ENCODE data around the gene SIX4. TPM values are rescaled to one million over a fixed set of nuclear protein-coding genes. Genes with fewer than 3 reads are reported as not detected.

SIX4 gene
- polyA plus RNA-seq, 1 donor (not counting 4 experiments of a cell fraction or from before 2014, with no cell fraction given) = 4.5 TPM

- DNase-seq (ENCODE audit: low read depth, low spot score) (no peak), FAIRE-seq (no peak)
- no peaks in the 10 kb centered on the region for H4K20me1 ChIP-seq (ENCODE audit: control insufficient read depth, extremely low read depth, insufficient read depth, low read length)
- H3K9me1 ChIP-seq (ENCODE audit: control insufficient read depth, extremely low read depth, insufficient read depth, low read length) = no peaks in the 10 kb centered on the region
- H3K4me3 ChIP-seq (ENCODE audit: control insufficient read depth in 2 of 3, extremely low read depth in 1 of 3, insufficient read depth in 2 of 3, low read depth in 1 of 3, low read length in 3 of 3) = no peak overlapping the region
- H3K27me3 ChIP-seq (ENCODE audit: control insufficient read depth, extremely low read depth, insufficient read depth, low read length) = no peaks in the 10 kb centered on the region
- no peak for TF ChIP-seq CTCF (optimal IDR thresholded peaks at IDR 0.05 in 1 of 3, IDR thresholded peaks at IDR 0.05 in 1 of 3, conservative IDR thresholded peaks at IDR 0.05 in 1 of 3; ENCODE audit: extremely low read depth in 1 of 3, insufficient read depth in 2 of 3, low read length in 3 of 3)
- TF ChIP-seq EZH2 (IDR thresholded peaks at IDR 0.05; ENCODE audit: low read length) = no peak
- dilution Hi-C loops (cut with MboI; ENCODE audit: extremely low pct_ligation_motif_present, low sequenced_read_pairs) = no loop called here
- no peaks in the 10 kb centered on the region for H3K4me1 ChIP-seq (ENCODE audit: control insufficient read depth, extremely low read depth, insufficient read depth, low read length)
- H2AFZ ChIP-seq (ENCODE audit: control insufficient read depth, low read length) = no peak overlapping the region
- no peaks in the 10 kb centered on the region for H3K9me3 ChIP-seq (ENCODE audit: control insufficient read depth, low read depth, low read length)
- no peak overlapping the region for H3K4me2 ChIP-seq (ENCODE audit: control insufficient read depth, extremely low read depth, insufficient read depth, low read depth, low read length)
- no peak overlapping the region for H3K27ac ChIP-seq (ENCODE audit: control insufficient read depth, insufficient read depth, low read length)
- no peaks in the 10 kb centered on the region for H3K36me3 ChIP-seq (ENCODE audit: control insufficient read depth in 2 of 2, extremely low read depth in 1 of 2, insufficient read depth in 2 of 2, low read length in 2 of 2)
- no peaks in the 10 kb centered on the region for H3K79me2 ChIP-seq (ENCODE audit: control insufficient read depth, insufficient read depth, low read length)
- no peak overlapping the region for H3K9ac ChIP-seq (ENCODE audit: control insufficient read depth, extremely low read depth, insufficient read depth, low read length)
Observed at GRCh38 chr14:60665177-60665550, 59.0 kb downstream of the SIX4 start.

GRCh38 chr14:60662982-60663381 lies 61.2 kb downstream of the SIX4 start:
- no peaks in the 10 kb centered on the region for H3K36me3 ChIP-seq (ENCODE audit: control insufficient read depth in 2 of 2, extremely low read depth in 1 of 2, insufficient read depth in 2 of 2, low read length in 2 of 2)
- no peak overlapping the region for H3K4me3 ChIP-seq (ENCODE audit: control insufficient read depth in 2 of 3, extremely low read depth in 1 of 3, insufficient read depth in 2 of 3, low read depth in 1 of 3, low read length in 3 of 3)
- H3K27ac ChIP-seq (ENCODE audit: control insufficient read depth, insufficient read depth, low read length) = no peak overlapping the region
- no peaks in the 10 kb centered on the region for H3K9me1 ChIP-seq (ENCODE audit: control insufficient read depth, extremely low read depth, insufficient read depth, low read length)
- no peaks in the 10 kb centered on the region for H3K79me2 ChIP-seq (ENCODE audit: control insufficient read depth, insufficient read depth, low read length)
- DNase-seq (ENCODE audit: low read depth, low spot score) (no peak), FAIRE-seq (no peak)
- dilution Hi-C loops (cut with MboI; ENCODE audit: extremely low pct_ligation_motif_present, low sequenced_read_pairs) = no loop called here
- TF ChIP-seq EZH2 (IDR thresholded peaks at IDR 0.05; ENCODE audit: low read length) (no peak), CTCF (optimal IDR thresholded peaks at IDR 0.05 in 1 of 3, IDR thresholded peaks at IDR 0.05 in 1 of 3, conservative IDR thresholded peaks at IDR 0.05 in 1 of 3; ENCODE audit: extremely low read depth in 1 of 3, insufficient read depth in 2 of 3, low read length in 3 of 3) (no peak)
- no peak overlapping the region for H3K4me2 ChIP-seq (ENCODE audit: control insufficient read depth, extremely low read depth, insufficient read depth, low read depth, low read length)
- H3K4me1 ChIP-seq (ENCODE audit: control insufficient read depth, extremely low read depth, insufficient read depth, low read length) = peaks cover under 1% of the 10 kb centered on the region
- H3K9me3 ChIP-seq (ENCODE audit: control insufficient read depth, low read depth, low read length) = no peaks in the 10 kb centered on the region
- H4K20me1 ChIP-seq (ENCODE audit: control insufficient read depth, extremely low read depth, insufficient read depth, low read length) = no peaks in the 10 kb centered on the region
- no peak overlapping the region for H2AFZ ChIP-seq (ENCODE audit: control insufficient read depth, low read length)
- H3K9ac ChIP-seq (ENCODE audit: control insufficient read depth, extremely low read depth, insufficient read depth, low read length) = no peak overlapping the region
- peaks cover 10% of the 10 kb centered on the region for H3K27me3 ChIP-seq (ENCODE audit: control insufficient read depth, extremely low read depth, insufficient read depth, low read length)

All from keratinocyte (primary cell).